Tibial artery (tissue), 4 donors: ENCODE results near the gene SCARB2.
A peak's percentile ranks its signal among the peaks of the same experiment; 100 is the strongest.

Experiments
- DNase-seq, 2 donors: peaks; one replicate each; pipeline ENCODE4 v3.0.0-alpha.2; 2019
- H3K27ac ChIP-seq, 2 donors: fragments of 200-600 bp; sonication (generic) in 1 of 2; 1 replicate in 1 of 2; 2 replicates in 1 of 2; pipeline ENCODE4 v1.5.1; 2018 to 2019; ENCODE audit warnings: mild to moderate bottlenecking in 1 of 2
- H3K27me3 ChIP-seq, 2 donors: fragments of 200-600 bp; sonication (generic) in 1 of 2; one replicate each; pipeline versions ENCODE4 v1.5.1 to v1.6.0; 2016 to 2019
- H3K36me3 ChIP-seq, 3 donors: fragments of 200-600 bp; sonication (generic) in 2 of 3; one replicate each; pipeline ENCODE4 v1.5.1; 2016 to 2019; ENCODE audit warnings: mild to moderate bottlenecking in 2 of 3
- H3K4me1 ChIP-seq, 4 donors: fragments of 200-600 bp; sonication (generic) in 2 of 4; 1 replicate in 3 of 4; 2 replicates in 1 of 4; pipeline ENCODE4 v1.5.1; 2016 to 2019
- H3K4me3 ChIP-seq, 2 donors: fragments of 200-600 bp; sonication (generic) in 1 of 2; 1 replicate in 1 of 2; 2 replicates in 1 of 2; pipeline ENCODE4 v1.5.1; 2018 to 2019; ENCODE audit warnings: mild to moderate bottlenecking in 2 of 2
- H3K9me3 ChIP-seq, 3 donors: fragments of 200-600 bp; sonication (generic) in 1 of 3; one replicate each; pipeline ENCODE4 v1.5.1; 2016 to 2019
- CTCF ChIP-seq, 2 experiments: fragments of 200-600 bp in 1 of 2; fragments of 450-650 bp in 1 of 2; IDR thresholded peaks; one replicate each; pipeline ENCODE4 v1.5.1; 2017 to 2019; ENCODE audit warnings: antibody characterized with exemption in 2 of 2, mild to moderate bottlenecking in 1 of 2, moderate library complexity in 1 of 2
- intact Hi-C: fragments of 100-400 bp; cut with DNase I; formaldehyde crosslinking; loops from one replicate; pipeline ENCODE4 v1.15.0; 2023; ENCODE audit warnings: low total_unique reads

SCARB2 gene

GRCh38 chr4:76253511-76253910, 39.9 kb upstream of the SCARB2 start:
- Histone ChIP-seq H3K4me1 (peaks cover 0 to 10% (median 7%) of the 10 kb centered on the region in 4 donors), H3K9me3 (no peaks in the 10 kb centered on the region), H3K27ac (no peak overlapping the region), H3K27me3 (peaks cover 0 to 5% of the 10 kb centered on the region in 2 donors), H3K4me3 (no peak overlapping the region), H3K36me3 (no peaks in the 10 kb centered on the region)
- DNase-seq, result no peak
- intact Hi-C loops, result no loop called here
- TF ChIP-seq CTCF (IDR thresholded peaks at IDR 0.05), result no peak

- TF ChIP-seq CTCF (IDR thresholded peaks at IDR 0.05), result no peak
- H3K4me3 ChIP-seq, result peak overlapping the region; percentile 57 to 79
- no peaks in the 10 kb centered on the region for H3K36me3 ChIP-seq
- H3K27ac ChIP-seq, result no peak overlapping the region
- no peak for DNase-seq
- peaks cover 0 to 10% (median 7%) of the 10 kb centered on the region in 4 donors for H3K4me1 ChIP-seq
- peaks cover 0 to 5% of the 10 kb centered on the region in 2 donors for H3K27me3 ChIP-seq
- no peaks in the 10 kb centered on the region for H3K9me3 ChIP-seq
- intact Hi-C loops, result no loop called here
Measured at GRCh38 chr4:76252271-76252653, 38.6 kb upstream of the SCARB2 start.

- TF ChIP-seq CTCF (IDR thresholded peaks at IDR 0.05), result peak in 1 of 2 experiments; percentile 35
- H3K4me3 ChIP-seq, result peak within 1 kb of the TSS; percentile 57 to 79
- peaks cover 0 to 10% (median 7%) of the 10 kb centered on the region in 4 donors for H3K4me1 ChIP-seq
- peaks cover 0 to 5% of the 10 kb centered on the region in 2 donors for H3K27me3 ChIP-seq
- no peaks in the 10 kb centered on the region for H3K9me3 ChIP-seq
- H3K27ac ChIP-seq, result peak within 1 kb of the TSS; percentile 40 to 48
- H3K36me3 ChIP-seq, result no peaks in the 10 kb centered on the region
- DNase-seq, result peak; percentile 62 to 80
- intact Hi-C loops, result no loop called here
Measured at GRCh38 chr4:76251441-76252270, 38.0 kb upstream of the SCARB2 start, which contains the start of gene FAM47E. Gene FAM47E, plus strand, starts transcription at chr4:76251721. Its CDS starts 26 bp downstream, at chr4:76251747.

- Histone ChIP-seq H3K36me3 (no peaks in the 10 kb centered on the region), H3K9me3 (no peaks in the 10 kb centered on the region), H3K4me1 (peaks cover 0 to 10% (median 7%) of the 10 kb centered on the region in 4 donors), H3K27ac (peak overlapping the region in 1 of 2 donors; percentile 48), H3K4me3 (peak overlapping the region; percentile 57 to 79), H3K27me3 (peaks cover 0 to 5% of the 10 kb centered on the region in 2 donors)
- intact Hi-C loops, result no loop called here
- no peak for DNase-seq
- TF ChIP-seq CTCF (IDR thresholded peaks at IDR 0.05), result no peak
Measured at GRCh38 chr4:76250962-76251361, 37.3 kb upstream of the SCARB2 start.

GRCh38 chr4:76246852-76247251, 33.2 kb upstream of the SCARB2 start:
- no peak for TF ChIP-seq CTCF (IDR thresholded peaks at IDR 0.05)
- Histone ChIP-seq H3K27me3 (peaks cover 0 to 4% of the 10 kb centered on the region in 2 donors), H3K4me1 (peaks cover 0 to 6% (median 3%) of the 10 kb centered on the region in 4 donors), H3K4me3 (no peak overlapping the region), H3K9me3 (no peaks in the 10 kb centered on the region), H3K27ac (no peak overlapping the region), H3K36me3 (no peaks in the 10 kb centered on the region)
- DNase-seq, result no peak
- intact Hi-C loops, result no loop called here
